HCT116 (cell line): Measurements from ENCODE around the gene ABHD17C. TPM values are rescaled to one million over a fixed set of nuclear protein-coding genes. Genes with fewer than 3 reads are reported as not detected.

Source experiments
- ATAC-seq: fragments of 200-7000 bp; cut with Tn5 transposase; 2 replicates; pipeline ENCODE4 v1.9.1; 2020; ENCODE audit warnings: mild to moderate bottlenecking, moderate library complexity
- BruUV-seq: library from RNA; stranded (reverse); fragments of 400-500 nt; replicated peaks from 2 replicates; lab custom pipeline; 2021; lab: Mats Ljungman, UMichigan
- CTCF ChIA-PET: fragments of 300-600 bp; sonication (Branson Sonifier 250); formaldehyde crosslinking; loops from one replicate; lab custom pipeline; 2021; ENCODE audit warnings: antibody characterized with exemption; lab: Charles Lee
- POLR2A ChIA-PET: fragments of 300-600, 350-600 bp; sonication (Branson Sonifier 250); formaldehyde crosslinking; loops from one replicate; lab custom pipeline; 2021; ENCODE audit warnings: antibody characterized with exemption; lab: Charles Lee
- RAD21 ChIA-PET, 2 experiments: fragments of 300-600 bp; sonication (Branson Sonifier 250); formaldehyde crosslinking; loops; one replicate each; lab custom pipeline; 2023; ENCODE audit warnings: low total read pairs in 2 of 2; ENCODE audit not compliant: uncharacterized antibody in 2 of 2, unreplicated experiment in 2 of 2, low non-redundant PET in 1 of 2; lab: Charles Lee
- DNase-seq: peaks from one replicate; pipeline ENCODE4 v3.0.0-alpha.2; 2010; ENCODE audit warnings: low read depth, low spot score
- H2AFZ ChIP-seq: fragments of 200-600 bp; shearing (Covaris generic), sonication (generic); 2 replicates; pipeline ENCODE4 v1.6.1; 2017; ENCODE audit warnings: low read depth, mixed run types, mixed read lengths, antibody characterized with exemption, low read length; ENCODE audit not compliant: poor library complexity, severe bottlenecking
- H3K27ac ChIP-seq: 2 replicates; pipeline ENCODE4 v1.5.1; 2012; ENCODE audit warnings: low read depth, low read length
- H3K27me3 ChIP-seq: fragments of 200-600 bp; sonication (generic); 2 replicates; pipeline ENCODE4 v1.6.1; 2016; ENCODE audit warnings: mixed run types, low read length, mixed read lengths; ENCODE audit not compliant: insufficient read depth
- H3K36me3 ChIP-seq, 2 experiments: fragments of 200-500 bp in 1 of 2; fragments of 200-600 bp in 1 of 2; sonication (Bioruptor generic) in 1 of 2; sonication (generic) in 1 of 2; 2 replicates each; pipeline versions ENCODE4 v1.5.1 to v1.6.1; 2014 to 2016; ENCODE audit warnings: low read length in 2 of 2, inconsistent platforms in 1 of 2, mixed read lengths in 1 of 2, mixed run types in 1 of 2; ENCODE audit not compliant: insufficient read depth in 2 of 2, control insufficient read depth in 1 of 2
- H3K4me1 ChIP-seq, 2 experiments: fragments of 200-600 bp in 1 of 2; sonication (generic) in 1 of 2; 2 replicates each; pipeline versions ENCODE4 v1.5.1 to v1.6.1; 2012 to 2017; ENCODE audit warnings: low read length in 2 of 2, inconsistent platforms in 1 of 2, mild to moderate bottlenecking in 1 of 2, mixed read lengths in 1 of 2, mixed run types in 1 of 2, moderate library complexity in 1 of 2; ENCODE audit not compliant: insufficient read depth in 2 of 2, control insufficient read depth in 1 of 2
- H3K4me2 ChIP-seq: fragments of 200-600 bp; sonication (generic); 2 replicates; pipeline ENCODE4 v1.6.1; 2017; ENCODE audit warnings: mixed run types, low read length, mixed read lengths
- H3K4me3 ChIP-seq, 2 experiments: fragments of 200-600 bp in 1 of 2; sonication (generic) in 1 of 2; replicated peaks in 1 of 2; 2 replicates each; pipeline ENCODE4 v1.5.1; 2011 to 2016; ENCODE audit warnings: low read length in 2 of 2, control low read depth in 1 of 2, low read depth in 1 of 2, mild to moderate bottlenecking in 1 of 2, mixed read lengths in 1 of 2, mixed run types in 1 of 2
- H3K79me2 ChIP-seq: fragments of 200-600 bp; sonication (generic); 2 replicates; pipeline ENCODE4 v1.6.1; 2017; ENCODE audit warnings: mild to moderate bottlenecking, mixed run types, low read length, moderate library complexity, mixed read lengths; ENCODE audit not compliant: insufficient read depth
- H3K9ac ChIP-seq: fragments of 200-600 bp; sonication (generic); 2 replicates; pipeline ENCODE4 v1.6.1; 2016; ENCODE audit warnings: low read length, mixed read lengths
- H3K9me2 ChIP-seq: fragments of 200-600 bp; sonication (generic), shearing (Covaris generic); 2 replicates; pipeline ENCODE4 v1.6.1; 2017; ENCODE audit warnings: mixed run types, mild to moderate bottlenecking, moderate library complexity; ENCODE audit not compliant: insufficient read depth
- H3K9me3 ChIP-seq, 2 experiments: fragments of 200-500 bp in 1 of 2; fragments of 200-600 bp in 1 of 2; sonication (Bioruptor generic) in 1 of 2; sonication (generic) in 1 of 2; 2 replicates each; pipeline ENCODE4 v1.6.1; 2014 to 2017; ENCODE audit warnings: low read length in 2 of 2, mixed read lengths in 2 of 2, inconsistent platforms in 1 of 2, low read depth in 1 of 2, mild to moderate bottlenecking in 1 of 2, mixed run types in 1 of 2, moderate library complexity in 1 of 2; ENCODE audit not compliant: control insufficient read depth in 1 of 2, insufficient read depth in 1 of 2
- H4K20me1 ChIP-seq: fragments of 200-600 bp; sonication (generic), shearing (Covaris generic); 2 replicates; pipeline ENCODE4 v1.6.1; 2017; ENCODE audit warnings: mixed run types, mild to moderate bottlenecking, moderate library complexity; ENCODE audit not compliant: insufficient read depth
- CBX3 ChIP-seq: IDR thresholded peaks from 2 replicates; pipeline ENCODE4 v1.6.1; 2012; ENCODE audit warnings: low read depth
- CEBPB ChIP-seq: IDR thresholded peaks from 2 replicates; pipeline ENCODE4 v1.6.1; 2012; ENCODE audit warnings: low read depth
- EGR1 ChIP-seq: IDR thresholded peaks from 2 replicates; pipeline ENCODE4 v1.6.1; 2012; ENCODE audit warnings: low read depth
- EZH2 ChIP-seq: fragments of 200-600 bp; sonication (generic); IDR thresholded peaks from 2 replicates; pipeline ENCODE4 v1.6.1; 2017; ENCODE audit warnings: antibody characterized with exemption, mixed run types
- JUND ChIP-seq: IDR thresholded peaks from 2 replicates; pipeline ENCODE4 v1.6.1; 2012
- POLR2A ChIP-seq: IDR thresholded peaks from 2 replicates; pipeline ENCODE4 v1.7.0; 2011; ENCODE audit warnings: borderline replicate concordance; ENCODE audit not compliant: insufficient read depth, insufficient read length; ENCODE audit errors: extremely low read depth
- POLR2AphosphoS5 ChIP-seq: IDR thresholded peaks from 2 replicates; pipeline ENCODE4 v1.6.1; 2011; ENCODE audit warnings: mild to moderate bottlenecking, low read depth, low read length, moderate library complexity
- RAD21 ChIP-seq: IDR thresholded peaks from 2 replicates; pipeline ENCODE4 v1.6.1; 2012; ENCODE audit warnings: low read depth, mild to moderate bottlenecking
- SRF ChIP-seq: IDR thresholded peaks from 2 replicates; pipeline ENCODE4 v1.6.1; 2012; ENCODE audit warnings: low read depth
- YY1 ChIP-seq: IDR thresholded peaks from 2 replicates; pipeline ENCODE4 v1.6.1; 2011; ENCODE audit warnings: low read length, low read depth, moderate library complexity, mild to moderate bottlenecking; ENCODE audit not compliant: insufficient replicate concordance; ENCODE audit errors: extremely low read depth
- ZFX ChIP-seq: fragments of 450-650 bp; IDR thresholded peaks from 2 replicates; pipeline ENCODE4 v1.6.1; 2017
- ZNF274 ChIP-seq: fragments of 200-500 bp; sonication (Bioruptor generic); IDR thresholded peaks from 2 replicates; pipeline ENCODE4 v1.6.1; 2014; ENCODE audit warnings: mild to moderate bottlenecking, low read depth, low read length, inconsistent platforms
- intact Hi-C: fragments of 100-400 bp; cut with micrococcal nuclease; formaldehyde crosslinking; loops from 2 replicates; pipeline ENCODE4 v1.10.0; 2022
- total RNA-seq: library from RNA; stranded (reverse); gene quantifications from one replicate; pipeline ENCODE4 v1.2.1, GENCODE V29; 2021; ENCODE audit not compliant: unreplicated experiment
- TF ChIP-seq, protein P1 (sequence below): IDR thresholded peaks from 2 replicates; pipeline ENCODE4 v1.6.1; 2012
- TF ChIP-seq, protein P2 (sequence below): IDR thresholded peaks from 2 replicates; pipeline ENCODE4 v1.6.1; 2012; ENCODE audit warnings: low read depth
- TF ChIP-seq, protein P3 (sequence below): IDR thresholded peaks from 2 replicates; pipeline ENCODE4 v1.6.1; 2011; ENCODE audit warnings: mild to moderate bottlenecking, low read length, moderate library complexity; ENCODE audit not compliant: insufficient replicate concordance; ENCODE audit errors: extremely low read depth

Gene ABHD17C
- total RNA-seq, 1 experiment from 2014 or later = 27.9 TPM

DNA sequence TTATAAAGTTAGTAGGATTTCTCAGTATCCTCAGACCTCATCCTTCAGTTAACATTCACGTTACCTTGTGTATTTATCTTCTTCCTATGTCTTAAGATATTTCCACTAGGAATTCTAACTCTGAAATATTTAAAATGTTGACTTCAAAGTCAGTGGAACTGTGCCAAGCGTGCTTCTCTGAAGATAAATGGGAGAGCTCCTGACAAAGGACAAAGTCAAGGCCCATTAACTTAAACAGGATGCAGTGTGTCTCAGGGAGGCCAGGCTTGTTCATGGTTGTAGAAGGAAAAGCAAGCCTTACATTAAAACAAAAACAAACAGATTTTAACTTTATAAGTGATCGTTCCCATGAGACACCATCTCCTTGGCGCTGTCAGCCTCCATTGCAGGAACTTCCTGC is 41.5 kb downstream of the ABHD17C start:
- no peak for ATAC-seq
- H3K27ac ChIP-seq = no peak overlapping the region
- TF ChIP-seq, protein P1, sequence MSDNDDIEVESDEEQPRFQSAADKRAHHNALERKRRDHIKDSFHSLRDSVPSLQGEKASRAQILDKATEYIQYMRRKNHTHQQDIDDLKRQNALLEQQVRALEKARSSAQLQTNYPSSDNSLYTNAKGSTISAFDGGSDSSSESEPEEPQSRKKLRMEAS = no peak
- no peak for TF ChIP-seq CEBPB
- no peak for TF ChIP-seq POLR2AphosphoS5
- TF ChIP-seq ZNF274 = no peak
- no peak for TF ChIP-seq POLR2A
- TF ChIP-seq ZFX = no peak
- TF ChIP-seq, protein P2, sequence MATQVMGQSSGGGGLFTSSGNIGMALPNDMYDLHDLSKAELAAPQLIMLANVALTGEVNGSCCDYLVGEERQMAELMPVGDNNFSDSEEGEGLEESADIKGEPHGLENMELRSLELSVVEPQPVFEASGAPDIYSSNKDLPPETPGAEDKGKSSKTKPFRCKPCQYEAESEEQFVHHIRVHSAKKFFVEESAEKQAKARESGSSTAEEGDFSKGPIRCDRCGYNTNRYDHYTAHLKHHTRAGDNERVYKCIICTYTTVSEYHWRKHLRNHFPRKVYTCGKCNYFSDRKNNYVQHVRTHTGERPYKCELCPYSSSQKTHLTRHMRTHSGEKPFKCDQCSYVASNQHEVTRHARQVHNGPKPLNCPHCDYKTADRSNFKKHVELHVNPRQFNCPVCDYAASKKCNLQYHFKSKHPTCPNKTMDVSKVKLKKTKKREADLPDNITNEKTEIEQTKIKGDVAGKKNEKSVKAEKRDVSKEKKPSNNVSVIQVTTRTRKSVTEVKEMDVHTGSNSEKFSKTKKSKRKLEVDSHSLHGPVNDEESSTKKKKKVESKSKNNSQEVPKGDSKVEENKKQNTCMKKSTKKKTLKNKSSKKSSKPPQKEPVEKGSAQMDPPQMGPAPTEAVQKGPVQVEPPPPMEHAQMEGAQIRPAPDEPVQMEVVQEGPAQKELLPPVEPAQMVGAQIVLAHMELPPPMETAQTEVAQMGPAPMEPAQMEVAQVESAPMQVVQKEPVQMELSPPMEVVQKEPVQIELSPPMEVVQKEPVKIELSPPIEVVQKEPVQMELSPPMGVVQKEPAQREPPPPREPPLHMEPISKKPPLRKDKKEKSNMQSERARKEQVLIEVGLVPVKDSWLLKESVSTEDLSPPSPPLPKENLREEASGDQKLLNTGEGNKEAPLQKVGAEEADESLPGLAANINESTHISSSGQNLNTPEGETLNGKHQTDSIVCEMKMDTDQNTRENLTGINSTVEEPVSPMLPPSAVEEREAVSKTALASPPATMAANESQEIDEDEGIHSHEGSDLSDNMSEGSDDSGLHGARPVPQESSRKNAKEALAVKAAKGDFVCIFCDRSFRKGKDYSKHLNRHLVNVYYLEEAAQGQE = no peak
- no peak for TF ChIP-seq CBX3
- TF ChIP-seq RAD21 = no peak
- TF ChIP-seq EZH2 = no peak
- no peak for TF ChIP-seq YY1
- TF ChIP-seq EGR1 = no peak
- no peak for TF ChIP-seq SRF
- TF ChIP-seq JUND = no peak
- TF ChIP-seq, protein P3, sequence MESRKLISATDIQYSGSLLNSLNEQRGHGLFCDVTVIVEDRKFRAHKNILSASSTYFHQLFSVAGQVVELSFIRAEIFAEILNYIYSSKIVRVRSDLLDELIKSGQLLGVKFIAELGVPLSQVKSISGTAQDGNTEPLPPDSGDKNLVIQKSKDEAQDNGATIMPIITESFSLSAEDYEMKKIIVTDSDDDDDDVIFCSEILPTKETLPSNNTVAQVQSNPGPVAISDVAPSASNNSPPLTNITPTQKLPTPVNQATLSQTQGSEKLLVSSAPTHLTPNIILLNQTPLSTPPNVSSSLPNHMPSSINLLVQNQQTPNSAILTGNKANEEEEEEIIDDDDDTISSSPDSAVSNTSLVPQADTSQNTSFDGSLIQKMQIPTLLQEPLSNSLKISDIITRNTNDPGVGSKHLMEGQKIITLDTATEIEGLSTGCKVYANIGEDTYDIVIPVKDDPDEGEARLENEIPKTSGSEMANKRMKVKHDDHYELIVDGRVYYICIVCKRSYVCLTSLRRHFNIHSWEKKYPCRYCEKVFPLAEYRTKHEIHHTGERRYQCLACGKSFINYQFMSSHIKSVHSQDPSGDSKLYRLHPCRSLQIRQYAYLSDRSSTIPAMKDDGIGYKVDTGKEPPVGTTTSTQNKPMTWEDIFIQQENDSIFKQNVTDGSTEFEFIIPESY = no peak
- H3K4me2 ChIP-seq = no peak overlapping the region
- H3K9ac ChIP-seq = no peak overlapping the region
- DNase-seq = no peak
- no peaks in the 10 kb centered on the region for H3K9me2 ChIP-seq
- H4K20me1 ChIP-seq = no peaks in the 10 kb centered on the region
- ChIA-PET CTCF (no interaction called here), RAD21 (no interaction called here), POLR2A (no interaction called here)
- no peaks in the 10 kb centered on the region for H3K9me3 ChIP-seq
- H2AFZ ChIP-seq = no peak overlapping the region
- intact Hi-C loops = no loop called here
- H3K27me3 ChIP-seq = no peaks in the 10 kb centered on the region
- H3K79me2 ChIP-seq = peaks cover 69% of the 10 kb centered on the region
- no peak overlapping the region for H3K4me3 ChIP-seq
- no peaks in the 10 kb centered on the region for H3K4me1 ChIP-seq
- no TSS peak for BruUV-seq
- H3K36me3 ChIP-seq = no peaks in the 10 kb centered on the region
